T-helper 2 cell (primary cell): ENCODE measurements around the gene LAMA3.

Source experiments
- DNase-seq, 5 experiments: peaks; one replicate each; pipeline versions ENCODE4 v3.0.0 to v3.0.0-alpha.2; 2012 to 2022

Gene LAMA3

DNA sequence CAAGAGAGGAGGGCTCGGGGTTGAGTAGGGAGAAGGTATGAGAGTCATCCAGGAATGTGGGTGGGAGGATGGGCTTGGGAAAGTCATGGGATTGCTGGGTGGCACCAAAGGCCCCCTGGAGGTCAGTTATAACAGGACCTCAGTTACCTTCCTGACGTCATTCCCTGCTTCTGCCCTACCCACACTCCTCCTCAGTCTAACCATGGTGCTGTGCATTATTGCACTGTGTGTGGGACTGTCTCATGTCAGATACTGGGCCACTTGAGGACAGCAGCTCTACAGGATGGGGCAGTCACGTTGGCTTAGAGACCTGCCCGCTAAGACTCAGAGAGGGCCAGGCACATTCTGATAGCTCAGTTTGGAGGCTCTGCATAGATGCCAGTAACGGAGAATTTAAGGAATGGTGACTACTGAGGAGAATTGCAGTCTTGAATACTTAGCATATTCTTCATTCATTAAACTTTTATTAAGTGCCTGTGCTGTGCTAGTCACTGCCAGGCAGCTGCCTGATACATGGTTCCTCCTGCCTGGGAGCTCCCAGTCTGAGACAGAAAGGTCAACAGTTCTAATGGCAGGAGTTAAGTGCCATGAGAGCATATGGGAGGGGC, 90.5 kb downstream of the LAMA3 start:
- no peak for DNase-seq

DNA sequence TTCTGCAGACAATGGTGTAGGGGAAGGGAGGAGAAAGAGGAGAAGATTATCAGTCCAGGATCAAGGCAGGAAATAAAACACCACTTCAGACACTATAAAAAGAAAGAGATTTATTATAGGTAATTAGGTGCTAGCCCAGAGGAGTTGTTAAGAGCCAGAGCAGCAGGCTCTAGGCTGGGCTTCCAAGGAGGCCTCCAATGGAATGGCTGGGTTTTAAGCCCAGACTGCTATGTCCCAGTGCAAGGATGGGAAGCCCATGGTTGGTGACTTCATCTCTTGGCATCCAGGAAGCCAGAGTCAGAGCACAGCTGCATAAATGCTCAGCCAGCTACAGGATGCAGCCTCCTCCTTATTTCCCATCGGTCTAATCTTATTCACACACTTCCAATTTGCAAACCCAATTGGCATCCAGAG, 95.6 kb downstream of the LAMA3 start:
- DNase-seq, result no peak

DNA sequence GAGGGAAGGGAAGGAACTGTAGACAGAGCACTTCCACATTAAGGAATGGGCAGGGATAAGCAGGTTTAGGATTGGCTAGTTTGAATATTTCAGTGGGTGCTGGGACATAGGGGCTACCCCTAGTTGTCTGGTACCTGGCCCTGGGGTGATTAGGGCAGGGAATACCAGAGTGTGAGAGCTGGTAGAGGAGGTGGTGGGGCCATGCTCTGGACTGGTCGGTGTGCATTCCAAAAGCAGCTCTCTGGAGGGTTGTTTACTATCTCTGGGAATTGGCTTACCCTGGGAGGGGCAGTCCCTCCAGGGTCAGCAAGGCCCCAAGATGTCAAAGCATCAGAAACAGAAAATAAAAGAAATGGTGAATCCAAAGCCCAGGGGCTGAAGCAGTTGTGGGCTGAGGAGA, 103.8 kb downstream of the LAMA3 start:
- no peak for DNase-seq

DNA sequence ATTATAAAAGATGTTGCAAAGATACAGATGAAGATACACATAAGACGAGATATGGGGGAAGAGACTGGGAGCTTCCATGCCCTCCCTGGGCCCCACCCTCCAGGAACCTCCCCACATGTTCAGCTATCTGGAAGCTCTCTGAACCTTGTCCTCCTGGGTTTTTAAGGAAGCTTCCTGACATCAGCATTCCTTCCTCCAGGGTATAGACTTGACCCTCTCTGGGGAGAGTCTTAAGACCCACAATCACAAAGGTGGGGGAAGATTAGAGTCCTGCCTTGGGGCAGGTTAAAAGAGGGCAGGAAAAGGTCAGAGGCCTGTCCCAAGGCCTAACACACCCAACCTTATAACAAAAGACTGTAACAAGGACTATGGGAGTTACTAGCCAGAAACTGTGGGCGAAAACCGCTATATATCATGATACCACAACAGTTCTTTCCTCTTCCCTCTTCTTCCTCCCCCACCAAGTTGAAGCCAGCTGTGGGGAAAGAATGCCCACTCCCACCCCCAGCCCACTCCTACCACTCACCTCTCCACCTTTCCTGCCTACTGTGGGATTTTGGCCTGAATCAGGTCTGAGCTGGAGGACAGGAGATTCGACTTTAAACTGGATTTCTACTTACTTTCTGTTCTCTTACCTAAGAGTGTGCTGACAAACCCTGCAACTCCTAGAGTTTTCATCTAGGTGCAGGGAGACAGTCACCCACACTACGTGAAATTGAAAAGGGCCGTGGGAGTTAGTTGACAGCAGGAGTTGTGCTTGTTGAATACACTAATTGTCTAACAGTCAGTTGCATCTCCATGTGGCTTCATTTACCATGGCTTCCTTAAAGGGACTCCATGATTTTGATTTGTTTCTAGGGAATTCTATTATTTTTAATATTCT, 105.0 kb downstream of the LAMA3 start:
- no peak for DNase-seq

DNA sequence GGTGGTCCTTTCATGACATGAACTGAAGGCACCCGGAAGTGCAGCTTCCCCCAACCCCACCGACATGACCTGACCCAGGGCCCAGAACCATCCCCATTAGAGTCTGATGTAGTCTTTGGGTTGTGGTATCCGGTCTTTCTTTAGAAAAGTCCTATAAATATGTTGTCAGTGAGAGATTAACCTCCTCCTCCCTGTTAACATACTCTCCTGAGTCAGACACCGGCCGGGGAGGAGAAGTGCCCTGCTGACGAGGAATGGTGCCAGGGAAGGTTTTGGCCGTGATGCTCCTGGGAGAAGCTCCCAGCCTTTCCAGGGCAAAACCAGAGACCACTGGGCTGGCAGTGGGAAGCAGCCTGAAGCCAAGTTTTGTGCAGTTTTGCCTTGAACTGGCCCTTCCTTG, 109.0 kb downstream of the LAMA3 start:
- DNase-seq, result no peak

DNA sequence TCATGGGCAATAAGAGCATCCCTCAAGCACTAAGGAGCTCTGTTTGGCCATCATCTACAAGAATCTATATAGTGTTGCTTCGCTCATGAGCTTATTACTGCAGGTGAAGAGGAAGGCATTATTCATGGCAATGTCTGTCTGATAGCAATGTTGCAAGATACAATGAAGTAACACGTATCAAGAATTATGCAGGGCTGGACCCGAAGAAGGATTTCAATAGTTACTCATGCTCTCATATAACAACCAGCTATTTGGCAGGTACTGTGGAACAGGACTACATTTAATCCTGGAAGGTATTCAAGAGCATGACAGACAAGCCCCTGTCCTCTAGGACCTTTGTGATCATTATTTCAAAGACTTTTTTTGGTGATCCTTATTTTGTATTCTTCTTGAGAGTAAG, 109.6 kb downstream of the LAMA3 start:
- no peak for DNase-seq

DNA sequence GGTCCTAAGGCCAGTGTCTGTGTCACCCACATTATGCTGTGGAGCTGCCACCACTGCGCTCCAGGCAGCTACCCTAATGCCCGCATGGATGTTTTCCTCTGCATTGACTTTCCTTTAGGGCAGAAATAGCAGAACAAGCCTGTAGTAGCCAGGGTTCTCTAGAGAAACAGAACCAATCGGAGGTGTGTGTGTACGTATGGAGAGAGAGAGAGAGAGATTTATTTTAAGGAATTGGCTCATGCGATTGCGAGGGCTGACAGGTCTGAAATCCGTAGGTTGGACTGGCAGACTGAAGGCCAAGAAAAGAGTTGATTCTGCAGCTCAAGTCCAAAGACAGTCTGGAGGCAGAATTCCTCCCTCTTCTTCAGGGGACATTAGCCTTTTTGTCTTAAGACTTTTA, 110.3 kb downstream of the LAMA3 start:
- no peak for DNase-seq

DNA sequence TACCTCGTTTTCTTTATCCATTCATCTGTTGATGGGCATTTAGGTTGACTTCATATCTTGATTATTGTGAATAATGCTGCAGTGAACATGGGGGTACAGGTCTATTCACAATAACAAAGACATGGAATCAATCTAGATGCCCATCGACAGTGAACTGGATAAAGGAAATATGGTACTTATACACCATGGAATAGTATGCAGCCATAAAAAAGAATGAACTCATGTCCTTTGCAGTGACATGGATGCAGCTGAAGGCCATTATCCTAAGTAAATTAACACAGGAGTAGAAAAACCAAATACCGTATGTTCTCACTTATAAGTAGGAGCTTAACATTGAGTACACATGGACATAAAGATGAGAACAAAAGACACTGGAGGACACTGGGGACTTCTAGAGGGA, 111.6 kb downstream of the LAMA3 start:
- no peak for DNase-seq

DNA sequence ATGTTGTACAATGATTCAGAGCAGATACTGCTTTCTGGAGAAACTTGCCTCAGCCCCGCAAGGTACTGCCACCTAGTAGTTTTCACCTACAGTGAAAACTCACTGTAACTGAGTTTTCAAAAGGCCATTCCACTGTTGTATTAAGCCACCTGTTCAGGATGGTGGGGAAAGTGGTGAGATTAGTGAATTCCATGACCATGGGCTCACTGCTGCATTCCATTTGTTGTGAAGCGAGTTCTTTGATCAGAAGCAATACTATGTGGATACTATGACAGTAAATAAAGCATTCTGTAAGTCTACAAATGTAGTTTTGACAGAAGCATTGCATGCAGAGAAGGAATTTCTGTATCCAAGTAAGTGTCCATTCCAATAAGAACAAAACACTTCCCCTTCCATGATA, 113.6 kb downstream of the LAMA3 start:
- no peak for DNase-seq

DNA sequence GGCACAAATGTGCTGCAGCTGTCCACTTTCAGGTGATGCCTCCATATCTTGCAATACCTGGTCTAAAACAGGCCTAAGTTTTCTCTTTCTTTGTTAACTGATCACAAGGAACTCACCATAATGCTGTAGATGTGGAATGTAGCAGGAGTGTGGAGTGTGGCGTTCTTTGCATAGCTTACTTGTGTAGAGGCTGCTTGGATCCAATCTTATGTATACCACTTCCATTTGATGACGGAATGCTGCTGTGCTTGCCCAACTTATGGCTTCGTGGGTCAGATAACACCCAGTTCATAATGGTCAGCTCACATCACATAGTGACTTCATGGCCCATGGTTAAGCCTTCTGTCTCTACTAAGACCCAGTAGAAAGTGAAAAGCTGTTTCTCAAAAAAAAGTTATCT, 114.5 kb downstream of the LAMA3 start:
- no peak for DNase-seq

DNA sequence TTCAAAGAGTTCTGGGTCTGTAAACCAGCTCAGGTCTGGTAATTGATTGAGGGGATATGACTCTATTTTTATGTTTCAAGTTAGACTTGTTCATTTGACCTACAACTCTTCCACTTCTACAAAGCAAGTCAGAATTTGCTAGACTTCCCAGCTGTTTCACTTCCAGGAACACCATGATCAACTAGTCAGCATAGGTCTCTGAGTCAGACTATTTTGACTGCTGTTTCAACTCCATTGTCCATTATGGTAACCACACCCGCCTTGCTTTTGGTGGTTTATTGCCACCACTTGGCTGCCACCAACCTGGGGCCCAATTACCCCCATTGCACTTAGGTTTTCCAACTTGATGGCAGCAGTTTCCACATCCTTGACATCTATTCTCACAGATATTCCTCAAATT, 116.6 kb downstream of the LAMA3 start:
- no peak for DNase-seq

DNA sequence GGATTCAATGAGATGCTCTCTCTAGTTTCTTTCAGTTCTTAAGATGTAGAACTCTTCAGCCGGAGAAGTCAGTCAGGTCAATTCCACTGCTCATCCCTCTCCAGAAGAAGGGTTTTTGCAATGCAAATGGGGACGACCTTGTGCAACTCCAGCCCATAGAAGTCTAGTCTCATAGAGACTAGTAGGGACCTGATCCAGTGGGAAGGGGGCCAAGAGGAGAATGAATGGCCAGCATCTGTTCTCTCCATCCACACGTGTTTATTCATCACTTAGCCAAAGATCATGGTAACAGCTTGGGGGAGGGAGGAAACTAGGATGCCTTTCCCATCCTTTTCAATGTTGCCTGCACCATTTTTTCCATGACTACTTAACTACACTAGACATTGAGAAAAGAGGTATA, 120.2 kb downstream of the LAMA3 start:
- DNase-seq, result no peak

DNA sequence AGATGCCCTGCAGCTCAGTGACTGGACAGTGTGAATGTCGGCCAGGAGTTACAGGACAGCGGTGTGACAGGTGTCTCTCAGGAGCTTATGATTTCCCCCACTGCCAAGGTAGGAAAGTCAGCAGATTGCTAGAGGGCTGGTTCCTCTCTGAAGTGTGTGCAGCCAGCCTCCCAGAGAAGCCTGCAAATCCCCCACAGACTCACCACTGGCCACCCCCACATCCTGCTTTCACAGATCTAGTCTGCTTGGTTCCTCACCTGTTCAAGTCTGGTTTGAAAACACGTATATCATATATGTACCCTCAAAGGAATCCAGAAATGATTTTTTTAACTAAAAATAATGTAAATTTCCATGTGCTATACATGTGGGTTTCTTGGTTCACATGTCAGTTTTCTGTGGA, 121.1 kb downstream of the LAMA3 start:
- DNase-seq, result peak in 2 of 5 experiments; percentile 25 to 65

DNA sequence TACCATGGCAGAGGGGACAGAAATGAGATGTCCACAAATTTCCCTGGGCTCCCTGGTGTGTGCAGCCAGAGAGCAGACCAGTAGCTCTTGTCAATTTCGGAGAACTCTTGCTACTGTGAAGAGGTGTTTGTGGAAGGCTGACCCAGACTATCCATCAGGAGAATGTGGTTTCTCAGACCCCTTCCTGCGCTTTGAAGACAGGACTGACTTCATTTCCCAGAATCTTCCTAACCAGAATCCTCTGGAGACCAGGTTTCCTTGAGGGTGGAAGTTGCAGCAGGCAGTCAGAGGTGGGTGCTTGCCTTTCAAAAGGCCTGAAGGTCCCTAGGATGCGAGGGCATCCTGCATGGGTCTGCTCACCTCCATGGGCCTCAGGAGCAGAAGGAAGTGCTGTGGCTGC, 121.9 kb downstream of the LAMA3 start:
- no peak for DNase-seq

DNA sequence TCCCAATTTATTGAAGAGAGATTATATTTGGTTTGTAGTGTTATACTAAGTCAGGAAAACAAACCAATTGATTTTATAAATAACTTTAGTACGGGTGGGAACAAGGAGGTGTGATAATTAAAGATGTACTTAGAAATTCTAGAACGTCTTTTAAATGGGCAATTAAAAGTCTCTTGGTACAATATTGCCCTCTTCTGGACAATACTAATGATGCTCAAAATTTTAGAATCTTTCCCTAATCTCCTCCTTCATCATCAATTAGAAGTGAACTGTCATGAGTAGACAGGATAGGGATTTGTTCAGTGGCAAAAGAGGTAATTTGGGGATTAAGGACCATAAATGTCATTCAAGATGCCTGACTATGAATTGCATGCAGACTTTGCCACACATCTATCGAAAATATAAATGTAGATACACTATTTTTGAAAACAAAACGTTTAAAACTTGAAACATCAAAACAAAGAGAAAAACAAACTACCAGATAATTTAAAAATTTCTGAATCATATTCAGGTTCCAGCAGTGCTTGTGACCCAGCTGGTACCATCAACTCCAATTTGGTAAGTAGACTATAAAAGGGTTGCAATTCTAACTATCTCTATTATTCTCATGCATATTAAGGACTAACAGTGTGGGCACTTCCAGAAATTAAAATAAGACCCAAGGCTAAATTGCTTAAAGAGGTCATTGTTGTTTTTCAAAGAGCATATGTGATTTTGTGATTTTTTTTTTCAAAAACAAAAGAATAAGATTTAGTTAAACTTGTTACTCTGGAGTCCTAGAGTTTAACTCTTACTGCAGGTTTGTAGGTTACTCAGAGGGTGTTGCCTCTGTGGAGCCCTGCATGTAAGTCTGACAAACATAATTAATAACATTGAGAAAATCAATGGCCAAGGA, 123.5 kb downstream of the LAMA3 start:
- peak in 2 of 5 experiments; percentile 9 to 29 for DNase-seq

DNA sequence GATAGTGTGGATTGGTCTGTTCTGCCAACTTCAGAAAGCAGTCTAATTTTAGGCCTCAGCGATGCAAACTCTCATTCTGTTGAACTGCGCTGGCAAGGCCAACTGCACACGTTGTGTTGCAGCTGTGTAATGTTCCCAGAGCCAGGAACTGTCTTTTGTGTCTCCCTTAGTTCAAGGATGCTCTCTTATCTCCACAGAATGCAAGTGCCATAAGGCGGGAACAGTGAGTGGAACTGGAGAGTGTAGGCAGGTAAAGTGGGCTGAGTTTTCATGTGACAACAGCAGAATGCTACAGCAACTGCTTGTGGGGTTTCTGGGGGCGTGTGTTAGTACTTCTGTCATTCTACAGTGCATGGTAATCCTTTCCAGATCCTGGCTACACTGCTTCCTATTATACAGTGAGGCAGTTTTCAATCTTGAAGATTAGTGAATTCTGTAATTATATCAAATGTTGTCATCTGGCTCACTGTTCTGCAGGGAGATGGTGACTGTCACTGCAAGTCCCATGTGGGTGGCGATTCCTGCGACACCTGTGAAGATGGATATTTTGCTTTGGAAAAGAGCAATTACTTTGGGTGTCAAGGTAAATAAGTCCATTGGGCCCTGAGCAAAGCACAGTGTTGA, 125.8 kb downstream of the LAMA3 start:
- DNase-seq, result no peak

DNA sequence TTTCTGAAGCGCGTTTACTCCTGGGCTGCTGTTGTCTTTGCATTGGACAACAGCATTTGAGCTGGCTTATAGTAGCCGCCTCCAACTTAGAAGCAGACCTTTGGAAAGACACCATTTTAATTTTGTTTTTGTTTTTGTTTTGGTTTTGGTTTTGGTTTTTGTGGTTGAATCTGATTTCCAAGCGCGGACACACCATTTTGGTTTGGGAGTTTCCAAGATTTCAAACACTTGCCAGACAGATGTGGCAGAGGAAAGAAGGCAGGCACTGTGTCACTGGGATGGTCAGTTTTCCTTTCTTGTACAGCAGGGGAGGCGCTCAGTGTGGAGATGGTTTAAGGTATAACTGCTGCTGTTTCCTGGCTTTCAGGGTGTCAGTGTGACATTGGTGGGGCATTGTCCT, 126.8 kb downstream of the LAMA3 start:
- no peak for DNase-seq

DNA sequence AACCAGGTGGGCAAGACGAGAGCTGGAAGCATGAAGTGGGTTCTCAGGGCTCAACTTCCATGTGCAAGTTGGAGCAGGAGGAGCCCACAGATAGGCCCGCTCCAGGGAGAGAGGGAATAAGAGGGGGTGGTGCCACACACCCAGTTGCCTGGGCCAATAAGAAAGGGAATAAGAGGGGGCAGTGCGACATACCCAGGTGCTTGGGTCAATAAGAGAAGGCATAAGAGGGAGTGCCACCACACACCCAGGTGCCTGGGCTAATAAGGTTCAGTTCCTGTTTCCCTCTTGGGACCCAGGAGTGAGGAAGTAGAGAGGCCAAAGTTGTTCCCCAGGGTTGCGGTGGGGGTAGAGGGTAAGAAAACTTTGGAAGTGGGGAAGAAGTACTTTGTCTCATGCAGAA, 127.5 kb downstream of the LAMA3 start:
- DNase-seq, result no peak

DNA sequence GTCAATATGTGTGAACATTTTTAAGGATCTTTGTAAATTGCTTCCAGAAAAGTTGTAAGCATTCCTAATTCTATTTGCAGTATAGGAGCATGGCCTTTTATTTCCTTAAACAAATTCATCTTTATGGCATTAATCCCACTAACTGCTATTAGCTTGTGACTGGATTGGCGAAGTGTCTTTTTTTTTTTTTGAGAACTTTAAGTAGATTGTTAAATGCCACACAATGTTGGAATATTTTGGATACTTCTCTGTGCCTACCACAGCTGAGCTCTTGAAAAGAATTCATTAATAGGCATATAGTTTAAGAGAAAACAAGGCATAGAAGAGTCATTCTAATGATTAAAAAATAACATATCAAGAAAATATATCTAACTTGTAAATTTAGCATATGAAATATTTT, 129.7 kb downstream of the LAMA3 start:
- DNase-seq, result no peak

DNA sequence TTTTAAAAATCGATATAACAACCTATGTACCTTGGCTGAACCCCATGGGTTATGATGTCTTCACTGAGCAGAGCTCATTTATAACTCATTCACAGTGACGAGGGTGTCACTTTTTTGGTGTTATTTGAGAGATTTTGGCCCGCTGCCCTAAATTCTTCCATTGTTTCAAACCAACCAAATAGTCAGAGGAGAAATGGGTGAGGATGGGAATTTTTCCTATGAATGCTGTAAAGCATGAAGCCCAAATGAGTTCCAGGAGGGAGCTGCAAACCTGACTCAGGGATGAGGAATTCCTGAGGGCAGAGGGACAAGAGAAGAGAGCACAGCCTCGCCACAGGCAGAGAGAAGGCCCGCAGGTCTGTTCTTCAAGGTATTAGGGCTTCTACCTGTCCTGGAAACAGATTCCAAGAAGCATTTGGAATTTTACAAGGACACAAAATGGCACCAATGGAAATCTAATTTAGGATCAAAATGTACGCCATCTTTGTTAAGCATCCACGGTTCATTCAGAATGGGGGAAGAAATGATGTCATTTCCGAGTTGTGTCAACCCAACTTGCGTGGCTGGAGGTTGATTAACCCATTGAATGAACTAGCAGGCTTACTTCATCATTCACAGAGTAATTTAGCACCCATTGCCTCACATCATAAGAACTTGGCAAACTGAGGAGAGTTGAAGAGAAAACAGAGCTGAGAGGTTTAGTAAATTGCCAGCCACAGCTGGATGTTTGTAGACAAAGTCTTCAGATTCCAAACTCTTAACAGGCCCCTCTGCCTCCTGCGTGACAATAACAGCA, 133.5 kb downstream of the LAMA3 start:
- DNase-seq, result no peak

DNA sequence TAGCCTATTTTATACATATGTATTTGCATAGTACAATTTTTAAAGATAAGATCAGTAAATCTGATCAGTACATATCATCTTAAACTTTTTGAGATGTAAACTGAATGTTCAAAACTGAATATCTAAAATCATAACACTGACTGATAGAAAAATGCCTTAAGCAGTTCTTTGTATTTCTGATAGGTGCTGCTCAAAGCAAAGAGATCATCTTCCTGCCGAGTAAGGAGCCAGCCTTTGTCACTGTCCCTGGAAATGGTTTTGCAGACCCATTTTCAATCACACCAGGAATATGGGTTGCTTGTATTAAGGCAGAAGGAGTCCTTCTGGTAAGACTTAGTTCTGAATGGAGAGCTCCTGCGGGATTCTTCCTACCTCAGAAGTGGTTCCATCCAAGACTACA, 135.0 kb downstream of the LAMA3 start:
- peak in 1 of 5 experiments; percentile 21 for DNase-seq

DNA sequence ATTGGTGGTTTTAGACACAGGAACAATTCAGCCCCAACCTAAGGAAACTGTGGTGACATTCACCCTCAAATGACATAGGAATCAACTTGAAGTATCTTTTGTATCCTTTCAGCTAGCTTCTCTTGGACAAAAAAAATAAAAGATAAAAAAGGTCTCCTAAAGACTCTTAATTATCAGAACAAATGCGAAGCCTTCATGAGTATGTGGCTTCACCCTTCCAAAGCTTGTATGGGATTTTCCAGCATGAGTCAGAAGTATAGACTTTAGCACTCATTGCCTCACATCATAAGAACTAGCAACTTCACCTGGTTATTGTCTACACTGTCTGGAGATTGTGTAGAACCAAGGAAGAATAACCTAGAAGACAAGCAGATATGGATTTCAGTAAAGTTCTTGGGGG, 135.4 kb downstream of the LAMA3 start:
- DNase-seq, result no peak
